HTR-8/SVneo (cell line): ENCODE measurements around the gene PRCC.

Experiments
- DNase-seq: peaks from one replicate; pipeline ENCODE4 v3.0.0; 2011; ENCODE audit warnings: low spot score, mixed read lengths; ENCODE audit not compliant: insufficient read length
- FAIRE-seq: peaks from 2 replicates; lab custom pipeline; 2011; peaks lifted over from hg19 to GRCh38; lab: Jason Lieb, UNC

The PRCC gene

DNA sequence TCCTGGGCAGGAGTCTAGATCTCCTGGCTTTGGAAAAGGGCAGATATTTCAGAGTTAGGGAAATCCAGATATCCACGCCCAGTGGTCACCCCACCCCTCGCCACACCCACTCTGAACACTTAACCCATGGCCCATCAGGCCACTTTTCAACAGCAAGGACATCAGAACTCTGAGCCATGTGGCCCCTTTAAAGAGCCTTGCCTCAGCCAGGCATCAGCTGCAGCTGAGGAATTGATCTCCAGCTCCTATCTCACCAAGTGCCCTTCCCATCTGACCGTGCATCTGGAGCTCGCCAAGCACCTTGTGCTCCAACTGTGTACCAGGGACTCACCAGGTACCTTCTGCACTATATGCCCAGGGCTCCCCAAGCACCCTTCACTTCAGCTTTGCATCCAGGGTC lies 69.6 kb downstream of the PRCC start:
- FAIRE-seq (no peak), DNase-seq (no peak)

DNA sequence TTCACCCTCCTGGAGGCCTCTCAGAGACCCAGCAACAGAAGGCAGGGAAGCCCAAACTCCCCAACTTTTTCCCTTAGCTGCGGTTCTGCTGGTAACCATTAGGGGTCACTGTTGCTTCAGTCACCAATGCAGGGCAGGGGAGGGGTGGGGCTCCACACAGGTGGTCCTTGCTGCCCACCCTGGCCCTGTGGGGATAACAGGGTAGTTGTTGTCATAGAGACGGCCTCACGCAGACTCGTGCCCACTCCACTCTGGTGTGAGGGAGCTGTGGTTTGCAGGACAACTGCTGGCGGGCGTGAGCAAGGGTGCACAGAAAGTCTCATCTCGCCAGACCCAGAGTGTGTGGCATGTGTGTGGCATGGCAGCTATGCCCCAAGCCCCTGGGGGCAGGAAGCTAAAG lies 71.6 kb downstream of the PRCC start:
- DNase-seq (peak; percentile 41), FAIRE-seq (peak; percentile 55)

DNA sequence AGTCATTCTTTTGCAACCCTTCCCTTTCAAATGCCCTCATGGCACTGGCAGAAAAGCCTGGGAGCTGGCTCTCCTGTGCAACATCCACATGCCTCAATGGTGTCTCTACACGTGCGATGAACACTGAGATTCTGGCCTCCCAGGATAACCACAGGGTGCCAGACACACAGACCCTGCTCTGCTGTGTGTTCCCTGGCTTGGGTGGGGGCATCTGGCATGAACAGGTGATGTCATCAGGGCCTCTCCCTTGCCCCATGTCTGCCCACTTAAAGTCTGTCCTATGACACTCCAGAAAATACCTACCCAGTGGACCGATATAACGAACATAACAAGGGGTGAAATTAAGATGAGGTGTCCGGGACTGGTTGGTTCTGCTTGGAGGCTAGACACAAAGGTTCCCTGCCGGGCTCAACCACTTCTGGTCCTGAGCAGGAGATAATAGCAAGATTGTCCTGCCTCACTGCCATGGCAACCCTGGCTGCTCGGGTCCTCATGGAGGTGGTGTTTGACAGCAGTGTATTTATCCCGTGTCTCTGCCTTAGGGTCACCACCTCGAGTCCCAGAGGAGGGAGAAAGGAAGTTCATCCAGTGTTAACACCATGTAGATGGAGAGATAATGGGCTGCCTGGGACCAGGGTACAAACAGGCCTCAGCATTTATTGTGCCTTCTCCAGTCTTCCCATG lies 72.2 kb downstream of the PRCC start:
- no peak for DNase-seq

DNA sequence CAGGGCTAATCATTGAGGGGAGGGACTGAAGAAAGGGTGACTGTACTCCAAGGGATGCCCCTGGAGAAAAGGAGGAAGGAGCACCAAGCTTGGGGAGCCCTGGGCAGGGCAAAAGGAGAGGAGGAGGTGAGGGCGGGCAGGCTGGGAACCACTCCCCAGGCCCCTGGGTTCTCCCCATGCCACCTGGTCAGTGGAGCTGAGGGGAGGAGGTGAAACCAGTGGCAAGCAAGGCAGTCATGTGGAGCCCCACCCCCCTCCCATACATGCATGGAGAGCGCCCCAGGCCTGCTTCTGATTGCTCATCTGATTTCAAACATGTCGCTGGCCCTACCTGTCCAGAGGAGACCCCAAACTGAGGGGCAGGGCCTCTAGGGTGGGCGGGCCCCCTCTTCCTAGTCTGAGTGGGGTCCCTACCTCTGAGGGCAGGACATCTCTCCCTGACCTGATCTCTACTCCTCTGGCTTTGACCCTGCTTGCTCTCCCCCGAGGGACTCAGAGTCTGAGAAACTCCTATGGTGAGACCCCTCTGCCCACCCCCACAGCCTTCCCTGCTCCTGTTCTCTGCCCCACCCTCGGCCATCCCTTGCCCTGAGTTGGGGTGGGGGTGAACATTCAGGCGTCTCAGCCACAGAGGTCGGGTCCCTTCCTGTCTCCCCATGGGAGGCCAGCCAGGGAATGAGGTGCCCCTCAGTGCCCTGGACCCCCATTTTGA lies 73.0 kb downstream of the PRCC start:
- FAIRE-seq (no peak), DNase-seq (no peak)

More for the DNA sequence above, 72.2 kb downstream of the PRCC start:
- no peak for FAIRE-seq

DNA sequence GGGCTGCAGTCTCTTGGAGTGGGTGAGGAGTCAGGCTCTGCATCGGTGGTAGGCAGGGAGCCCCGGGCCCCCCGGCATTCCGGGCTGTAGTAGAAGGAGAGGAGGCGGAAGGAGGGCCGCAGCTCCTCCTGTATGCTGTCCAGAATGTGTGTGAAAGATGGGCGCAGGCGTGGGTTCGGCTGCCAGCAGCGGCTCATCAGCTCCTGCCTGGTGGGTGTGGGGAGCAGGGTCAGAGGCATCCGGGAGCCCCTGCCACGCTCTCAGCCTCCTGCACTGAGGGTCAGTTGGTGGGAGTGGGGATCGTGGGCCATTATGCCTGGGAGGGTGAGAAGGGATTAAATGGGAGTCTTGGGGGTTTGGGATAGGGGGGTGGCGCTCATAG lies 73.6 kb downstream of the PRCC start:
- no peak for FAIRE-seq
- DNase-seq = no peak

DNA sequence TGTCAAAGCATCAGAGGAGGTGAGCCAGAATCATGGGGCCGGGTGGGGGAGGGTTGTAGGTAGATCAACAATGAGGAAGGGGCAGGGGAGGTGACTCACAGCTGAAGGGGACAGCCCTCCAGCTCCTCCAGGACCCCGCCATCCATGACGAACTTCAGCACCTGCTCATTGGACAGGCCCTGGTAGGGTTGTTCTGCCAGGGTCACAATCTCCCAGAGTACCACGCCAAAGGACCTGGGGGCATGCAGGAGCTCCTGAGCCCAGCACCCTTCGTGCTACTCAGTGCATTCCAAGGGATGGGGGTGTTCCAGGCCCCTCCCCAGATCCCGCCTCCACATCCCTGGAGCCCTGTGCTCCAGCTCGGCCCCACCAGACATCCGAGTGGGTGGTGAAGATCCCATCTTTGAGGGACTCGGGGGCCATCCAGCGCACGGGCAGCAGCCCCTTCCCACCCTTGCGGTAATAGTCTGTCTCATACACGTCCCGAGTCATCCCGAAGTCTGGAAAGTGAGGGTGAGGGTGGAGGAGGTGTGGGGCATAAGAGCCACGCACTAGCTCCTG lies 74.0 kb downstream of the PRCC start:
- DNase-seq (no peak), FAIRE-seq (no peak)

DNA sequence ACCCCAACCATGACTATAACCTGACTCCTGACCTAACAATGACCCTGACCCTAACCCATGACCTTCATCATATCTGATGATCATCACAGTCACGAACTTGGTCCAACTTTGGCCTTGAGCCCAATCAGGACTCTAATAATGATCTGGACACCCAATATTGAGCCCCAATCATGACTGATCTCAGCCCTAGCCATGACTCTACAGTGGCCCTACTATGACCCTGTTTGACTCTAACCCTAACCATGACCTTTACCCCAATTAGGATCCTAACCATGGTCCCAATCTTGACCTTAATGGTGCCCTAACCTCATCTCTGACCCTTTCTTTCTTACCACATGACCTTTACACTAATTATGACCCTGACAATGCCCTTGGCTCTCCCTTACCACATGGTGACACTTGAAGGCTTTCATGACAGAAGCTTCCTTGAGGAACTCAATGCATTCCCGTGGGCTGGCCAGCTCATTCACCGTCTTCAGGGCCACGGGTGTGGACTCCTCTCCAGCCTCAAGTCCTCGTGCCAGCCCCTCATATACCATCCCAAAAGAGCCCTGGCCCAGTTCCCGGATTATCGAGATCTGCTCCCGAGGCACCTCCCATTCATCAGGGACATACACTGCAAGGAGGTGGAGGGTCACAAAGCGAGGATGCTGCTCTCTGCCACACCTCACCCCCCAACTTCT lies 75.4 kb downstream of the PRCC start:
- FAIRE-seq (no peak), DNase-seq (no peak)

DNA sequence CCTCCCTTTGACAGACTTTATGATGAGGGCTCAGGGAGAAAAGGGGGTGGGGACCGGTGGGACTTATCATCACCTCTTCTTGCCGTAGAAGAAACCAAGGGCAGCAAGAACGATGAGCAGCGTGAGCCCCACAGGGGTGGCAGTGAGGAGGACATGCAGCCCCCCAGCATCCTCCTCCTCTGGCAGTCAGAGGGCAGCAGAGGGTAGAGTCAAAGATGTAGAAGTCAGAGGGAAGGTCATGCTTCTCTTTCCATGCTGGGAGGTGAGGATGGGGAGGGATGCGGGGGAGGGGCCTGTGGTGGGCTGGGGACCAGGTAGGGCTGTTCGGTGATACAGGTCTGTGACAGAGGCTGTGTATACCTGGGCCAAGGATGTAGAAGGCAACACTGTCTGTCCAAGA lies 76.8 kb downstream of the PRCC start:
- no peak for DNase-seq
- no peak for FAIRE-seq

DNA sequence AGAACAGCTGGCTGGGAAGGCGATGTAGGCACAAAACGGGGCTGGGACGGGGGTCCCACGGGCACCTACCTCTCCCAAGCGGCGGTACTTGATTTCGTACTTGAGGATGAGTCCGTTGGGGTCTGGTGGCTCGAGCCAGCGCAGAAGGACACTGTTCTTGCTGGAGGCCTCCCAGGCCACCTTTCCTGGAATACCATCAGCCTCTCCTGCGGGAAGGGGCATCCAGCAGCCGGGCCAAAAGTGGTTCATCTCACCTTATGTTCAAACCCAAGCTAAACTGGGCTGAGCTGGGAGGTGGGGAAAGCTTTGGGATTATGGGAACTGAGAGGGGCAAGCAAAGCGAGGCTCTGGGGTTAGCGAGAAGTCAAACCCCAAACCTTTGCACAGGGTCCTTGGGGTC lies 77.3 kb downstream of the PRCC start:
- FAIRE-seq (no peak), DNase-seq (no peak)

DNA sequence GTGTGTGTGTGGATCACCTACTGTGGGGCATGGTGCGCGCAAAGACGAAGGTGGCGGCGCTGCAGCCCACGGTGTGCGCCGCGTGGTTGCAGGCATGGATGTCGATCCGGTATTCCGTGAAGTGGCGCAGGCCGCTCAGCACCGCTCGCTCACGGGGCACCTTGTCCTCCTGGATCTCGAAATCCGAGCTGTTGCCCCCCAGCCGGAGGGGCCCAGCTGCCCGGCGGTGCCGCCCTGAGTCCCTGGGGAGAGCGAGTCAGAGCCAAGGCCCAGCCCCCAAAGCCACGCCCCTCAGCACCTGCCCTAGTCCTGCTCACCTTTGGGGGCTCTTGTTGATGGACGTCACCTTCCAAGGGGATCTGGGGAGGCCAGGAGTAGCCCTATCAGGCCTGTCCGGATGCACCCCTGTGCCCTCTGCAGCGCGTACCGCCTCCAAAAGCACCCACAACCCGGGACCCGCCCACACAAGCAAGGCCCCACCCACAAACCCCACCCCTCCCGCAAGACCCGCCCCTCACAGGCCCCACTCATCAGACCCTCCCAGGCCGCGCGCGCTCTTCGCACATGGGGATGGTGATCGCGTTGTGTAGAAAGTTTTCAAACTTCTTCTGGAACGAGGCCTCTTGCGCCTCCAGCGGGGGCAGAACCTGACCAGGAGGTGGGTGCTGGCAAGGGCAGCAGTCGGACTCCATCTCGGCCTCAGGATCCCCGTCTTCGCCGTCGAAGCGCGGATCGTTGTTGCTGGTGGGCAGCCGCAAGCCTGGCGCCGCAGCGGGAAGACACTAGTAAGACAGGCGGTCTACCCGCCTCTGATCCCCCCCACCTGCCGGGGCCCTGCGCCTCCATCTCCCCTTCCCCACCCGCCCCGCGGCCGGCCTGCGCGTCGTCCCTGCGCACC lies 78.0 kb downstream of the PRCC start:
- FAIRE-seq (no peak), DNase-seq (no peak)

DNA sequence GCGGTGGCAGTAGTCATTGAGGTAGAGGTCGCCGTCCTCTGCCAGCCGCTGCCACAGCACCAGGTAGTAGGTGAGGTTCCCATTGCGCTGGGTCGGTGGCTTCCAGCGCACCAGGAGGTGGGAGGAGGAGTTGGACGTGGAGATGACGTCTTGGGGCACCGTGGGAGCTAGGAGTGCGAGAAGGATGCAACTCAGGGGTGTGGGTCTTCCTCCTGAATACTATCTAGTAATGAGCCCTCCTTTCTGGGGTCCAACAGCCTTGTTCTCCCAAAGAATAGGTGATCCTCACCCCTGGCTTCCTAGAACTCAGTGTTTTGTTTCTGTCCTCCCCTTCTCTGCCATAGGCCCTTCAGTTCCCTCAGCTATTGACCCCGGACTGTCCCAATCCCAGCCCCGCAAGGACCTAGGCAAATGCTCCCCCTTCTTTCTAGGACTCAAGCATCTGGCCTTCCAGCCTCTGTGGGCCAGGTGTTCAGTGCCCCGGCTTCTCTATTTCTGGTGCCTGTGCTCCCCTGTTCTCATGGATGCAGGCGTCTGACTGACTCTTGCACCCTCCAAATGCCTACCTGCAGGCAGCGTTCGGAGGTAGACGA lies 78.7 kb downstream of the PRCC start:
- FAIRE-seq (no peak), DNase-seq (no peak)

DNA sequence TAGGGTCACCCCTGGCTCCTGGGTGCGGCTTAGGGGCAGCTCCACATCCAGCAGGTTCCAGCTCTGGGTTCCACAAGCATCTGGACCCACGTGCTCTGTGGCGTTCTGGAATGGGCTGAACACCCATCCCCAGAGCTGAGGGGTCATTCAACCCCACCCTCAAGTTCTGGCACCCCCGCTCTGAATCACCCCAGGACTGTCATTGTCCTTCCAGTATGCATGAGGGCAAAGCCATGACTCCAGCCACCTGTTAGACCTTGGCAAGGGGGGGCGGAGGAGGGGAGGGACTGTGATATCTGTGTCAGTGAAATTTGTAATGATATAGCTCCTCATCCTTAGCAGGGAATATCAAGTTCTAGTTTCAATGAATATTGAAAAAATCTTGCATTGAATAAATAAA lies 79.3 kb downstream of the PRCC start:
- FAIRE-seq (no peak), DNase-seq (no peak)

DNA sequence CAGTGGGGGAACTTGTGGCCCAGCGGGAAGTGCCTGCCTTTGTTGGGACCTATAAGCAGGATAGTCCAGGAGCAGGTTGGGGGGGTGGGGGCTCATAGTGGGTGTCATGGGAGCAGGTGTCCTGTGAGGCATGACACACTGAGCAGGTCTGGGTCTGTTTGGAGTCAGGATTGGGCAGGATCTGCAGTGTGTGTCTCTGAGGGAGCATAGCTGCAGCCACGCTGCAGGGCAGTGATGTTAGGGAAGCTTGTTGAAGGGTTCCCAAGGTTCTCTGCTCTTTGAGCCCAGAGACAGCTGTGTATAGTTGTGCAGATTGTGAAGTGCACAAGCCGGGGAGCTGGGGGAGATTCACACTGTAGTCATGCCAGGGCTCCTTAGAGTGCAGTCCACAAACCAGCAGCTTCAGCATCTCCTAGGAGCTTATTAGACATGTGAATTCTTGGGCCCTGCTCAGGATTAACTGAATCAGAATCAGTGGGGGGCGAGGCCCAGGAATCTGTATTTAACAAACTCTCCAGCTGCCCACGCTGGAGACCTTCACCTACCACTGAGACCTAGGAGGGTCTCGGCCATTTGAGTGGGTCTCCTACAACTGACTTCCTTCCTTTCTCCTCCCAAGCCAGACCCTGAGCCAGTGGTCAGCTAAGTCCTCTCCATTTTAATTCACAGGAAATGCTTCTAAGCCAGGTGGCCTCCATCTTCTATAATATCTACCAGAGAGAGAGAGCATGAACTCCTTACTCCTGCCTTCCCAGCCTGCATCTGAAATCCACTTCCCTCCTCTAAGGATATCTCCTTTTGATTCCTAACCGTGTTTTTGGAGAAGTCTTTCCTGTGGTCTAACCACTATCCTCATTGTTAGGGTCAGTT lies 80.5 kb downstream of the PRCC start:
- FAIRE-seq (no peak), DNase-seq (no peak)

DNA sequence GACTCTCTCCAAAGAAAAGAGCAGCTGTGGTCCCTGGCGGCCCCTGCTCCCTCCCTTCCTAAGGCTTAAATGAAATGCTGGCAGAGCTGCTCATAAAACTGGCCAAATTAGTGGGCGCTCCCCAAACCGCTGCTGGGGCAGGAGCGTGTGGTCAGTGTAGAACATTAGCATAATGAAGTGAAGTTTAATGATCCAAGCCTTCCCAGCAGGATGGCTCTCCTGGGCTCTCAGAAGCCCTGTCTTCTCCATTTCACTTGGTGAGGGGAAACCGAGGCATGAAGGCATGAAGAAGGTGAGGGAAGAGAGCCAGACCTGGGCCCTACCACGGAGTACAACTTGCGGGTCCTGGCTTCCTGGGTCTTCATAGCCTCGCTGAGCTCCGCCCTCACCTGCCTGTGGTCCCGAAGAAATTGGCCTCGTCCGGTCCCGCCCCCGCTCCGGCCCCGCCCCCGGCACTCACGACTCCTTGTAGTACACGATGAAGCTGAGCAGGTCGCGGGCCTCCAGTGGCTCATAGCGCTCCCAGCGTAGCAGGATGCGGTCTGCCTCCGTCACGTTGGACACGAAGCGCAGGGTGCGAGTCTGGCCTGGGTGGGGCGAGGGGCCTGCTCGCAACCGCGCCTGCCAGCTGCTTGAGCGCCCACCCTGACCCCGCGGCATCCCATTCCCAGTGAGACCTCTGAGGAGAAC lies 81.3 kb downstream of the PRCC start:
- FAIRE-seq (no peak), DNase-seq (no peak)

DNA sequence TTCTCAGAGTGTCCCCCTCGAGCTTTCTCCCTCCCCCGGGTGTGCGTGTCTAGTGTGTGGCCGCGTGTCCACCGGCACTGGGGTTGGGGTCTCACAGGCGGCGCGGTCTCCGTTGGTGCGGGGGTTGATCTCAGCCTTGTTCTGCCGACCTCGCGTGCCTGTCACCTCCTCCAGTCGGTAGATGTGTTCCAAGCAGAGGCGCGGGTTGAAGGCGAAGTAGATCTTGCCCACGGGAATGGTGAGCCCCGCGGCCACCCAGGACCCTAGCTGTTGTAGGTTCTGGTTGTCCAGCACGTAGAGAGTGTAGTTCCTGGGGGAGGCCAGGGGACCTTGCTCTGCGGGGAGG lies 81.8 kb downstream of the PRCC start:
- DNase-seq (no peak), FAIRE-seq (no peak)
